GM19328 (cell line): ENCODE measurements around the gene CPXM1.

ENCODE experiments used
- ATAC-seq: cut with Tn5 transposase; IDR thresholded peaks from one replicate; pipeline ENCODE4 v1.9.1; 2021; ENCODE audit warnings: mild to moderate bottlenecking, moderate library complexity; ENCODE audit not compliant: unreplicated experiment

CPXM1 gene

DNA sequence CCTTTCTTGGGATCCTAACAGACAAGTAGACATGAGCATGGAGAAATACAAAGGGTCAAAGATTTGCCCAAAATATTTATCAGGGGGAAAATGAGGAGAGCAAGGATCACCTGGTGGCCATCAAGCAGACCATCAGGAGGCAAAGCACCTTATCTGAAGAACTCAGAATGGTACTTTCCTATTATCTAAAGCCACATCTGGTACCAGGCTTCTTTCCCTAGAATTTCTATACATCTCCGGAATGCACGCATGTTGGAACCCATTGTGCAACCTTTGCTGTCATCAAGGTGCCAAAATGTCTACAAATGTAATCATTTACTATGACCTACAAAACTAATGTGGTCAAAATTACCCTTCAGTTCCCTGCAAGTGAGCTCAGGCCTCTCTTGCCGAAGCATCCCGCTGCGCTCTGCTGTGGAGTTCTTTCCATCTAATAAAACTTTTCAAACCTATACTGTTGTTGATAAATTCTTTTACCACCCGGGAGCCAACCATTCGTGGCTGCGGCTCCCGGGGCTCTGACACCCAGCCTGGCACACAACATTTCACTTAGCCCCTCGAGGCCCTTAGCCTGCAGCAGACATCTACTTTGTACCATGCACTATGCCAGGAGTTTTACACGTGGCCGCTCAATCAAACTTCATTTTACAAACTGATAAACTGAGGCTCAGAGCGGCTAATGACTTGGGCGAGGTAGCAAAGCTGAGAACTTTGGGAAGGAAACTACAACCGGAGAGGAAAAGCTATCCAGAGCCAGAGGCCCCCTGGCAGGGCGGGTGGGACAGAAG is 3.8 kb upstream of the CPXM1 start:
- ATAC-seq, result no peak

DNA sequence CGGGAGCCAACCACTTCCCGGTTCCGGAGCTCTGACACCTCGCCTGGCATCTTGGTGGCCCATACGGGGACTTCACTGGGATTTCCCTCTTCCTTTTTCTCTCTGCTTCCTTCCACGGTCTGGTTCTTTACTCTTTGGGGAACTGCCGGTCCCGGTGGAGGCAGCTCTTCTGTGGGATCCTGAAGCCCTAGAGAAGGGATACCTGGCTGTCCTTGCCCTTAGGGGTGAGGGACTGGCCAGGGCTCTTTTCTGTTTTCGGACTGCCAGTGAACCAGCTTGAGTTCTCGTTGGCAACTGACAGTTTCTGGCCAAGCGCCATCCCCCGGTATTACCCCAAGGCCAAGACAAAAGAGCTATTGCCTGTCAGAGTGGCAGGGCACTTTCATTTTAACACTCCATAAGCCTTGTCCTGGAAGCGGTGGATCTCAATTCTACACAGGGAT is 880 bp upstream of the CPXM1 start:
- no peak for ATAC-seq

GRCh38 chr20:2799688-2800520 is 523 bp downstream of the CPXM1 start:
- ATAC-seq, result no peak

DNA sequence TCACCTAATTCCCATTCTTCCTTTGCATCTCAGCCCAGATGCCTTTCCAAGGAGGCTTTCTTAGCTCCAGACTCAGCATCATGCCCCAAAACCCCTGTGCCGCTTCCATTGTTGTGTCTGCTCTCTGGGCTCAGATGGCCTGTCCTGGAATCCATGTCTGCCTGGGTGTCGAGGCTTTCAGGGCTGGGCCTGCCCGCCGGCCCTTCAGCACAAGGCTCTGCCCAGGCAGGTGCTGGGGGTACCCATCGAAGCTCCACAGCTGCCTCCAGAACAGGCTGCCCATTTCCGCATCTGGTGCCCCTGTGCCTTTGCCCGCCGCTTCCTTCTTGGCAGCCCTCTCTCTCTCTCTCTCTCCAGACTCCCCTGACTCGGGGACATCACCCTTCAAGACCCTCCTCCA is 1.2 kb downstream of the CPXM1 start:
- no peak for ATAC-seq

DNA sequence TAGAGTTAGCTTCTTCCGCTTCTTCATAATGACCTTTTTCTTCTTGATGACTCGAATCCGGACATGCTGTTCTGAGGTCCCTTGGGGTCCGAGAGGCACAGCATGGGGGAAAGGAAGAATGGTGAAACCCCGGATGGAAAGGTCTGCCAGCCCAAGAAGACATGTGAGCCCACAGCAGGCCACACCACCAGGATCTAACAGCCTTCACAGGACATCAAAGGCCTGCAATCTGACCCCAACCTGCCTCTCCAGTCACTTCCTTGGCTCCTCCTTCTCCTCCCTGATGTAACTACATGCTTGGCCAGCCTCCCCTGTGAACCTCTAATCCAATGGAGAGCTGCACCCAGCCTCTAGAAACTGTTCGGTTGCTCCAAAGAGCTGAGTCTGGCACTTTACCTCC is 1.6 kb downstream of the CPXM1 start:
- ATAC-seq, result no peak

GRCh38 chr20:2798095-2798805 is 2.2 kb downstream of the CPXM1 start:
- no peak for ATAC-seq

- ATAC-seq, result no peak
Observed at GRCh38 chr20:2797136-2797983, 3.1 kb downstream of the CPXM1 start.

DNA sequence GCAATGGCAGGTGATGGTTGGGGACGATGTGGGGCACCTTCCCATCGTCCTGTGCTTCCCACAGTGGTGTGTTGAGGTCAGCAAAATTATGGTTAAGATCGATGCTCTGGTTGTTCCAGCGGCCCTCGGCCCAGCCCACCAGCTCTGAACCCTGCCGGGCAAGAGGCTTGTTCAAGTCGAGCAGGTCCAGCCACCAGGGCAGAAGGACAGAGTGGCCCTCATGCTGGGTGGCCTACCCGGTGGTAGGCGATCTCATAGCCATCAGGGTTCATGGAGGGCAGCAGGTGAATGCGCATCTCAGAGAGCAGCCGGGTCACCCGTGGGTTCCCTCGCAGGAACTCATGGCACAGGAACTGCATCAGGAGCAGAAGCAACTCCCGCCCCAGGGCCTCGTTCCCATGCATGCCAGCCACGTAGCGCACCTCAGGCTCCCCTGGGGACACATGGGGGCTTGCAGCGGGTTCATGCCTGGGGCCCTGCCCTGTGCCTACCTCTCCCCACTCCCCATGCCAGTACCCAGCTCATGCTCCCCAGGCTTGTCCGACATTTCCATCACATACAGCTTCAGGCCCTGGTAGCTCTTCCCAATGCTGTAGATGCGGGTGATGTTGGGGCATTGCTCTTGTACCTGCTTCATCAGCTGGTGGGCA is 4.3 kb downstream of the CPXM1 start:
- no peak for ATAC-seq

DNA sequence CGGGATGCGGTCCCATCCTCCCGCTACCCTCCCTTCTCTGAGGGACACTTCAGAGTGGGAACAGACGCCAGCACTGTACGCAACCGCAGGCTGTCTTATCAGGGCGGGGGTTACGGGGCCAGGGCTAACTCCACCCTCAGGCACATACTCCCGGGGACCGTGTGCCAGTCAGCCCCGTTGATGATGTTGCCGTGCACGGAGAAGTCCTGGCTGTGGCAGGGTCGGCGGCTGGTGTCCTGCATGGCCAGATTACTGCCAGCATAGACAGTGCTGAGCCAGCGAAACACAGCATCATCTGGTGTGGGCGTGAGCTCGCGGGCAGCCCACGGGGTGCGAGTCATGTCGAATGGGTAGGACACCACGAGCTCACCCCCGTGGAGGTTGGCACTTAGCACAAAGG is 5.0 kb downstream of the CPXM1 start:
- ATAC-seq, result no peak

DNA sequence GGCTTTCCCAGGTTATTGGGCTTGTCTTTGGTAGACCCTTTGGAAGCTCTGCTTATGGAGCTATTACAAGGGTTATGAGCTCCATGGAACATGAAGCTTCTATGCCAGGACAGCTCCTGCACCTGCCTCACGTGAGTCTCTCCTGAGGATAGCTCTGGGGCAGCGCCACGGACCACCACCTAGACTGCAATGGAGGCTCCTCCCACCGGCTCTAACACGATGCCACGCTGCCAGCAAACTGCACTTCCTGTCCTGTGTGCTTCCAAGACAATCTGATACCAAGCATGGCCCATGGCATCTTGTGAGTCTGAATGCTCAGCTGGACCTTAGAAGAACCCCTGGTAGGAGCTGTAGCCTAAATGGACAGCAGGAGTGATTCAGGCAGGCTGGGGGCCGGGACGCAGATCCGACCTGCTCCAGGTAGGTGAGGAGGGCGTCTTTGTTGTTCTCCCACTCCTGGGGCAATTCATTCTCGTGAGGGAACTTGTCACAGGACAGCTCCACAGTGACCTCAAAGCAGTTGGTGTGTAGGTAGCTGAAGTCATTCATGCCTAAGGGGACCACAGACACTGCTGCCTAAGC is 5.5 kb downstream of the CPXM1 start:
- ATAC-seq, result no peak

DNA sequence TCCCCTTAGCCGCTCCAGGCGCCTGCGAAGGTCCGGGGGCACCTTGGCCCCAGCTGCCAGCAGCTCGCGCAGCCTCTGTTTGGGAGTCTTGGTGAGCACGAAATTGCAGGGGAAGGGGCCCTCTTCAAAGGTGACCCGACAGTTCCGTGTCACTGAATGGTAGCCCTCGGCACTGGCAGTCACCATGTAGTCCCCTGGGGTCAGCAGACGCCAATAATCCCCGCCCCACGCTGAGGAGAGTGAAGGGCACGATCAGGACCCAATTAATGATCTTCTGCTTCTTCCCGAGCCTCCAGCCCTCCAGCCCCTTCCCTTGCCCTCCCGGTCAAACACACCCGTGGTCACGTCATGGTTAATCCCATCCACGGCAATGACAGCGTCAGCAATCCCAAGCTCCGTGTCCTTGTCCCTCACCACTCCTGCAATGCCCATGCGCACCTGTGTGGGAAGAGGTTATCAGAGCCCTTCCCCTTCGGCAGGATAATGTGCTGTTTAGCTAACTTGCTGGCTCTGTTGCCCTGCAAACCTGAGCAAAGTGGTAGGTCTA is 6.2 kb downstream of the CPXM1 start:
- no peak for ATAC-seq

DNA sequence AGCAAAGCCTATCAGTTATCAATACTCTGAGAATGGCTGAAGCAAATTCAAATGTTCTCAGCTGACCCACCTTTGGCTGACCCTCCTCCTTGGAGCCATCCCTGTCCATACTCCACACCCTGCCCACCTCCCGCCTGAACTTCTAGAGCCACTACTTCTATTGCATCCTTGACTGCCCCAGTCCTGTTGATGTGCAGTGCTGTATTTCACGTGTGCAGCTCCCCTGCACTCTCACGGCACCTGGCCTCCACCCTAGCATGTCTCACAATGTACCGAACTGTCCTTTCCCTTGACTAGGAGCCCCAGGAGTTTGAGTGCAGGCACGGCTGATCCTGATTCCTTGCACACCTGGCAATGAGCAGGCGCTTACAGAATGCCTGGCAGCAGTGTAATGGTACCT is 7.0 kb downstream of the CPXM1 start:
- ATAC-seq, result no peak

- no peak for ATAC-seq
Observed at GRCh38 chr20:2783908-2784566, 16.4 kb downstream of the CPXM1 start.

DNA sequence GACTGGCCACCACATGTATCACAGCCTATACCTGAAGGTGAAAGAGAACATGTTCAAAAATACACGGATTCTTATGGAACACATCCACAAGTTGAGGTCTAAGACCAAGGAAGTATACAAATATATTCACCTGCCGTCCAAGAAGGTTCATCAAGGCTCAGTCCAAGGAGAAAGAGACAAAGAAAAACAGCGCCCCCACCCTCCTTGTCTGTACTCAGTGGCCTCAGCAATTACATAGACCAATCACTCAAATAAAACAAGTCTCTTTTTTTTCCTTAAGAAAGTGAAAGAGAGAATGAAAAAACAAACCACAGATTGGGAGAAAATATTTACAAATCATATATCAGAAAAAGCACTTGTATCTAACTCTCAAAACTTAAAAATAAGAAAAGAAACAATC is 19.5 kb downstream of the CPXM1 start:
- no peak for ATAC-seq

DNA sequence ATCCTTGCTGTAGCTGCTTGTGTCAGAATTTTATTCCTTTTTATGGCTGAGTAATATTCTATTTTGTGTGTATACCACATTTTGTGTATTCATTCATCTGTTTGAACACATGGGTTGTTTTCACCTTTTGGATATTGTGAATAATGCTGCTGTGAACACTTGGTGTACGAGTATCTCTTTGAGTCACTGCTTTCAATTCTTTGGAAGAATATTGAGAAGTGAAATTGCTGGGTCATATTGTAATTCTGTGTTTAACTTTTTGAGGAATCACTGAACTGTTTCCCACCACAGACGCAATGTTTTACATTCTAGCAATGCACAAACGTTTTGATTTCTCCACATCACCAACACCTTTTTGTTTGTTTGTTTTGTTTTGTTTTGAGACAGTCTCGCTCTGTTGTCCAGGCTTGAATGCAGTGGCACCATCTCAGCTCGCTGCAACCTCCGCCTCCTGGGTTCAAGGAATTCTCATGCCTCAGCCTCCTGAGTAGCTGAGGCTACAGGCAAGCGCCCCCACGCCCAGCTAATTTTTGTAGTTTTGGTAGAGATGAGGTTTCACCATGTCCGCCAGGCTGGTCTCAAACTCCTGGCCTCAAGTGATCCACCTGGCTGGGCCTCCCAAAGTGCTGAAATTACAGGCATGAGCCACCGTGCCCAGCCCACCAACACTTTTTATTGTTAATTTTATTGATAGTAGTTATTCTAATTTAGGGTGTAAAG is 21.7 kb downstream of the CPXM1 start:
- ATAC-seq, result no peak

DNA sequence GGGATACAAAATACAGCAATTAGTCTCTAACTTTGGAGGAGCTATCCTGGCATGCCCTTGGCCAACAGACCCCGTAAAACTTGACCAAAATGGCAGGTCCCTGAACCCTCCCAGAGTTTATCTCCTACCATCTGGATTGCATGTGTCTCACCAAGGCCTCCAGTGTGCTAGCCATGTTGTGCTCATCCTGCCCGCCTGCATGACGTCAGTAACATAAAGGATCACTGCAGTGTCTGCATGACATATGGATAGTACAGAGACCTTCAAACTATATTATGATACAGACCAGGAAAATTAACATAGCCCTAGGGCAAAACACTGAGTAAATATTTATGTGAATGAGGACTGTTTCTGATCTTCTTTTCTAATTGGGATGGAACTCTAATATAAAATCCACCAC is 25.3 kb downstream of the CPXM1 start:
- ATAC-seq, result no peak

GRCh38 chr20:2773812-2774211 is 26.6 kb downstream of the CPXM1 start:
- no peak for ATAC-seq

DNA sequence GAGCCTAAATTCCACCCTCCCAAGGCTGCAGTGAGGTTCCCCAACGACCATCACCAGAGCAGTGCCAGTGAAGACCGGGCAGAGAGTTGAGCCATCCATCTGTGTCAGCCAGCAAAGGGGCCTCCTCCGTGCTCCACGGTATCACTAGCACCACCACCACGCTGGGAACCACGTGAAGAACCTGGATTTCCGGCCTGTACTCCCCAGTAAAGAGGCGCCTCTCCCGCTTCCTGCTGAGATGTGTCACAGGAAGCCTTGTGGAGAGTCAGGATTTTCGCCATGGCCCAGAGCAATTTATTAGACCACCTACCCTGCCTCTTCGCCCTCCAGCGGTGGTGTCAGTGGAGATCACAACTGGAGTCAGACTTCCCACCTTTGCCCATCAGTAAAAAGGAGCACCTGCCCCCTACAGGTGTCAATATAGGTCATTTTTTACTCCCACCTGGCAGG is 28.8 kb downstream of the CPXM1 start:
- ATAC-seq, result no peak
